Measurements from ENCODE around the gene EPHB2. TPM values are rescaled to one million over a fixed set of nuclear protein-coding genes. Genes with fewer than 3 reads are reported as not detected.

The EPHB2 gene
- polyA plus RNA-seq, 1 donor from 2014 or later = 22.8 TPM

DNA sequence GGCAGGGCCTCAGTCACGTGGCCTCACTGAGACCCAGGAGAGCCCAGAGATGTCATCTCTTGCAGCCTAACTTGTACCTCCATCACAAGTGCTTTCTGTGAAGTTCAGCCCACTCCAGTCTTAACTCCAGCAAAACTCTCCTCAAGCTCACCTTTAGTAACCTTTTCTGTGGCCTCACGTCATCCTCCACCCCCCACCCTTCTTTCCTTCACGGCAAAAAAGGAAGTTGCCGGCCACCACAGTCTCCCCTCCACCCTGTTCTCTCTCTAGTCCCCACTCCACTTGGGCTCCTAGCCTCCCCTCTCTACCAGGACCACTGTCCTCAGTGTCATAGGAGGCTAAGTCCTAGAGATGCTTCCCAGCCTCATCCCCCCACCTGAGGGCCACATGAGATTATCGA is 155.1 kb downstream of the EPHB2 start:
- Histone ChIP-seq H3K27me3 (ENCODE audit: insufficient read depth, low read depth, low read length) (no peaks in the 10 kb centered on the region), H4K20me1 (ENCODE audit: insufficient read depth) (no peaks in the 10 kb centered on the region), H2AFZ (ENCODE audit: low read depth, low read length) (no peak overlapping the region), H3K36me3 (ENCODE audit: insufficient read depth, low read length) (peaks cover 7% of the 10 kb centered on the region), H3K4me2 (ENCODE audit: low read length) (no peak overlapping the region), H3K79me2 (replicated peaks; ENCODE audit: insufficient read depth, low read length) (no peaks in the 10 kb centered on the region), H3K9ac (ENCODE audit: low read length) (no peak overlapping the region), H3K4me3 (ENCODE audit: low read length) (no peak overlapping the region), H3K9me2 (ENCODE audit: insufficient read depth, low read length) (no peaks in the 10 kb centered on the region), H3K27ac (ENCODE audit: low read length) (no peak overlapping the region), H3K9me3 (ENCODE audit: low read length) (no peaks in the 10 kb centered on the region), H3F3A (ENCODE audit: insufficient read depth, low read length, poor library complexity, severe bottlenecking) (no peaks in the 10 kb centered on the region)
- TF ChIP-seq SMC3 (conservative IDR thresholded peaks at IDR 0.05; ENCODE audit: poor library complexity) (no peak), EP300 (conservative IDR thresholded peaks at IDR 0.05; ENCODE audit: poor library complexity, severe bottlenecking) (no peak), MXI1 (conservative IDR thresholded peaks at IDR 0.05; ENCODE audit: poor library complexity, severe bottlenecking) (no peak), POLR2AphosphoS5 (IDR thresholded peaks at IDR 0.05) (no peak), TAF1 (IDR thresholded peaks at IDR 0.05; ENCODE audit: low read depth) (no peak), RAD21 (conservative IDR thresholded peaks at IDR 0.05) (no peak), EZH2 (IDR thresholded peaks at IDR 0.05; ENCODE audit: borderline replicate concordance, insufficient read depth, low read length, poor library complexity, severe bottlenecking) (no peak), CTCF (IDR thresholded peaks at IDR 0.05; ENCODE audit: poor library complexity, severe bottlenecking) (no peak)
- TF ChIP-seq, protein P1, sequence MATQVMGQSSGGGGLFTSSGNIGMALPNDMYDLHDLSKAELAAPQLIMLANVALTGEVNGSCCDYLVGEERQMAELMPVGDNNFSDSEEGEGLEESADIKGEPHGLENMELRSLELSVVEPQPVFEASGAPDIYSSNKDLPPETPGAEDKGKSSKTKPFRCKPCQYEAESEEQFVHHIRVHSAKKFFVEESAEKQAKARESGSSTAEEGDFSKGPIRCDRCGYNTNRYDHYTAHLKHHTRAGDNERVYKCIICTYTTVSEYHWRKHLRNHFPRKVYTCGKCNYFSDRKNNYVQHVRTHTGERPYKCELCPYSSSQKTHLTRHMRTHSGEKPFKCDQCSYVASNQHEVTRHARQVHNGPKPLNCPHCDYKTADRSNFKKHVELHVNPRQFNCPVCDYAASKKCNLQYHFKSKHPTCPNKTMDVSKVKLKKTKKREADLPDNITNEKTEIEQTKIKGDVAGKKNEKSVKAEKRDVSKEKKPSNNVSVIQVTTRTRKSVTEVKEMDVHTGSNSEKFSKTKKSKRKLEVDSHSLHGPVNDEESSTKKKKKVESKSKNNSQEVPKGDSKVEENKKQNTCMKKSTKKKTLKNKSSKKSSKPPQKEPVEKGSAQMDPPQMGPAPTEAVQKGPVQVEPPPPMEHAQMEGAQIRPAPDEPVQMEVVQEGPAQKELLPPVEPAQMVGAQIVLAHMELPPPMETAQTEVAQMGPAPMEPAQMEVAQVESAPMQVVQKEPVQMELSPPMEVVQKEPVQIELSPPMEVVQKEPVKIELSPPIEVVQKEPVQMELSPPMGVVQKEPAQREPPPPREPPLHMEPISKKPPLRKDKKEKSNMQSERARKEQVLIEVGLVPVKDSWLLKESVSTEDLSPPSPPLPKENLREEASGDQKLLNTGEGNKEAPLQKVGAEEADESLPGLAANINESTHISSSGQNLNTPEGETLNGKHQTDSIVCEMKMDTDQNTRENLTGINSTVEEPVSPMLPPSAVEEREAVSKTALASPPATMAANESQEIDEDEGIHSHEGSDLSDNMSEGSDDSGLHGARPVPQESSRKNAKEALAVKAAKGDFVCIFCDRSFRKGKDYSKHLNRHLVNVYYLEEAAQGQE (IDR thresholded peaks at IDR 0.05; ENCODE audit: borderline replicate concordance) = no peak

- TF ChIP-seq, protein P1 (IDR thresholded peaks at IDR 0.05; ENCODE audit: borderline replicate concordance) = no peak
- TF ChIP-seq RAD21 (conservative IDR thresholded peaks at IDR 0.05) (no peak), SMC3 (conservative IDR thresholded peaks at IDR 0.05; ENCODE audit: poor library complexity) (no peak), TAF1 (IDR thresholded peaks at IDR 0.05; ENCODE audit: low read depth) (no peak), MXI1 (conservative IDR thresholded peaks at IDR 0.05; ENCODE audit: poor library complexity, severe bottlenecking) (no peak), EP300 (conservative IDR thresholded peaks at IDR 0.05; ENCODE audit: poor library complexity, severe bottlenecking) (no peak), EZH2 (IDR thresholded peaks at IDR 0.05; ENCODE audit: borderline replicate concordance, insufficient read depth, low read length, poor library complexity, severe bottlenecking) (no peak), POLR2AphosphoS5 (IDR thresholded peaks at IDR 0.05) (no peak), CTCF (IDR thresholded peaks at IDR 0.05; ENCODE audit: poor library complexity, severe bottlenecking) (no peak)
Observed at GRCh38 chr1:22866868-22867267, 156.2 kb downstream of the EPHB2 start.

More at GRCh38 chr1:22866868-22867267, 156.2 kb downstream of the EPHB2 start:
- no peak overlapping the region for H3K4me3 ChIP-seq (ENCODE audit: low read length)
- H3K79me2 ChIP-seq (replicated peaks; ENCODE audit: insufficient read depth, low read length) = no peaks in the 10 kb centered on the region
- H3K4me2 ChIP-seq (ENCODE audit: low read length) = no peak overlapping the region
- no peaks in the 10 kb centered on the region for H3K9me3 ChIP-seq (ENCODE audit: low read length)
- H2AFZ ChIP-seq (ENCODE audit: low read depth, low read length) = no peak overlapping the region
- H3K36me3 ChIP-seq (ENCODE audit: insufficient read depth, low read length) = peaks cover 7% of the 10 kb centered on the region
- no peaks in the 10 kb centered on the region for H3K9me2 ChIP-seq (ENCODE audit: insufficient read depth, low read length)
- H3K27me3 ChIP-seq (ENCODE audit: insufficient read depth, low read depth, low read length) = no peaks in the 10 kb centered on the region
- no peak overlapping the region for H3K27ac ChIP-seq (ENCODE audit: low read length)
- no peak overlapping the region for H3K9ac ChIP-seq (ENCODE audit: low read length)
- H3F3A ChIP-seq (ENCODE audit: insufficient read depth, low read length, poor library complexity, severe bottlenecking) = no peaks in the 10 kb centered on the region
- H4K20me1 ChIP-seq (ENCODE audit: insufficient read depth) = no peaks in the 10 kb centered on the region
